Activated naive CD8-positive, alpha-beta T cell treated with anti-CD3 and anti-CD28 coated beads, Interleukin-2, amount 10 ng/mL, durations not matched to agents 7 days and 5 days (primary cell): ENCODE measurements around the gene RPS15A. TPM values are rescaled to one million over a fixed set of nuclear protein-coding genes. Genes with fewer than 3 reads are reported as not detected.

Source experiments
- ATAC-seq: fragments of 150-1000 bp; cut with Tn5 transposase; one replicate; pipeline ENCODE4 v1.10.0; 2021; ENCODE audit warnings: low read depth, moderate library complexity
- POLR2A ChIA-PET: fragments of 350-600 bp; sonication (Branson Sonifier 250); formaldehyde crosslinking; loops from one replicate; lab custom pipeline; 2021; ENCODE audit warnings: antibody characterized with exemption; lab: Charles Lee
- DNase-seq: peaks from one replicate; pipeline ENCODE4 v3.0.0; 2021
- H3K27ac Mint-ChIP-seq: one replicate; pipeline ENCODE4 v1.8.0; 2022; ENCODE audit warnings: mild to moderate bottlenecking, mixed read lengths
- H3K27me3 Mint-ChIP-seq: one replicate; pipeline ENCODE4 v1.8.0; 2022; ENCODE audit warnings: mild to moderate bottlenecking, moderate library complexity, mixed read lengths
- H3K36me3 Mint-ChIP-seq: one replicate; pipeline ENCODE4 v1.8.0; 2021; ENCODE audit warnings: mild to moderate bottlenecking, mixed read lengths
- H3K4me1 Mint-ChIP-seq: one replicate; pipeline ENCODE4 v1.8.0; 2021; ENCODE audit warnings: mixed read lengths
- H3K4me3 Mint-ChIP-seq: one replicate; pipeline ENCODE4 v1.8.0; 2022; ENCODE audit warnings: mild to moderate bottlenecking, moderate library complexity, mixed read lengths
- H3K9me3 Mint-ChIP-seq: one replicate; pipeline ENCODE4 v1.8.0; 2021; ENCODE audit warnings: mixed read lengths
- total RNA-seq, 2 experiments: library from RNA; stranded (reverse); gene quantifications; one replicate each; pipeline ENCODE4 v1.2.3, GENCODE V29; 2021

Gene RPS15A
- total RNA-seq = 1,000 to 10,000 TPM; 1,969 to 2,023 TPM

GRCh38 chr16:18789850-18790706 lies at the start of gene RPS15A:
RPS15A (minus strand) TSS chr16:18790334; CDS start chr16:18789113, 1,221 bp downstream.
- DNase-seq (peak; percentile 86), ATAC-seq (peak; percentile 93)
- no peaks in the 10 kb centered on the region for H3K27me3 Mint-ChIP-seq
- peaks cover 57% of the 10 kb centered on the region for H3K36me3 Mint-ChIP-seq
- POLR2A ChIA-PET = interaction anchor here (0.6 to 11.9 kb wide), 10 partner anchors 12 to 733 kb away, joined by 3 to 214 read pairs (median 4); partner anchors contain the start of genes ARL6IP1, CCP110 and SMG1
- peak within 1 kb of the TSS; percentile 94 for H3K27ac Mint-ChIP-seq
- H3K4me3 Mint-ChIP-seq = peak within 1 kb of the TSS; percentile 96
- H3K4me1 Mint-ChIP-seq = peaks cover 47% of the 10 kb centered on the region
- H3K9me3 Mint-ChIP-seq = no peaks in the 10 kb centered on the region

GRCh38 chr16:18839555-18839954 lies 49.4 kb upstream of the RPS15A start:
- no peak overlapping the region for H3K4me3 Mint-ChIP-seq
- no peaks in the 10 kb centered on the region for H3K27me3 Mint-ChIP-seq
- H3K9me3 Mint-ChIP-seq = no peaks in the 10 kb centered on the region
- H3K36me3 Mint-ChIP-seq = peaks cover 45% of the 10 kb centered on the region
- ATAC-seq = no peak
- H3K4me1 Mint-ChIP-seq = peaks cover 3% of the 10 kb centered on the region
- POLR2A ChIA-PET = no interaction called here
- no peak overlapping the region for H3K27ac Mint-ChIP-seq
- DNase-seq = no peak

GRCh38 chr16:18836702-18837101 lies 46.6 kb upstream of the RPS15A start:
- POLR2A ChIA-PET = interaction anchor here (1.1 kb wide), 1 partner anchor 33 kb away, joined by 3 read pairs; no protein-coding TSS in a partner anchor
- Mint-ChIP-seq H3K9me3 (no peaks in the 10 kb centered on the region), H3K4me3 (no peak overlapping the region), H3K27me3 (no peaks in the 10 kb centered on the region), H3K4me1 (no peaks in the 10 kb centered on the region), H3K36me3 (peaks cover 41% of the 10 kb centered on the region), H3K27ac (no peak overlapping the region)
- DNase-seq (no peak), ATAC-seq (no peak)

- POLR2A ChIA-PET = no interaction called here
- Mint-ChIP-seq H3K36me3 (peaks cover 36% of the 10 kb centered on the region), H3K9me3 (no peaks in the 10 kb centered on the region), H3K27ac (no peak overlapping the region), H3K4me3 (no peak overlapping the region), H3K27me3 (no peaks in the 10 kb centered on the region), H3K4me1 (no peaks in the 10 kb centered on the region)
- no peak for ATAC-seq
- no peak for DNase-seq
Observed at GRCh38 chr16:18834864-18835263, 44.7 kb upstream of the RPS15A start.

GRCh38 chr16:18833707-18834505 lies 43.8 kb upstream of the RPS15A start:
- Mint-ChIP-seq H3K36me3 (peaks cover 38% of the 10 kb centered on the region), H3K4me1 (no peaks in the 10 kb centered on the region), H3K4me3 (no peak overlapping the region), H3K27ac (peak overlapping the region; percentile 4), H3K9me3 (no peaks in the 10 kb centered on the region), H3K27me3 (no peaks in the 10 kb centered on the region)
- no peak for DNase-seq
- no peak for ATAC-seq
- POLR2A ChIA-PET = no interaction called here

- POLR2A ChIA-PET = interaction anchor here (5.8 kb wide), 1 partner anchor 31 kb away, joined by 20 read pairs; the partner anchor contains the start of gene ARL6IP1
- no peak for ATAC-seq
- peaks cover 39% of the 10 kb centered on the region for H3K36me3 Mint-ChIP-seq
- H3K9me3 Mint-ChIP-seq = no peaks in the 10 kb centered on the region
- H3K4me1 Mint-ChIP-seq = peaks cover 2% of the 10 kb centered on the region
- H3K4me3 Mint-ChIP-seq = no peak overlapping the region
- H3K27me3 Mint-ChIP-seq = no peaks in the 10 kb centered on the region
- DNase-seq = no peak
- H3K27ac Mint-ChIP-seq = no peak overlapping the region
Observed at GRCh38 chr16:18832613-18833012, 42.5 kb upstream of the RPS15A start.

GRCh38 chr16:18832006-18832405 lies 41.9 kb upstream of the RPS15A start:
- ATAC-seq (no peak), DNase-seq (no peak)
- Mint-ChIP-seq H3K36me3 (peaks cover 35% of the 10 kb centered on the region), H3K4me1 (peaks cover 2% of the 10 kb centered on the region), H3K27me3 (no peaks in the 10 kb centered on the region), H3K9me3 (no peaks in the 10 kb centered on the region), H3K27ac (no peak overlapping the region), H3K4me3 (no peak overlapping the region)
- POLR2A ChIA-PET = interaction anchor here (5.8 kb wide), 1 partner anchor 31 kb away, joined by 20 read pairs; the partner anchor contains the start of gene ARL6IP1

GRCh38 chr16:18829251-18829650 lies 39.1 kb upstream of the RPS15A start:
- Mint-ChIP-seq H3K9me3 (no peaks in the 10 kb centered on the region), H3K36me3 (peaks cover 19% of the 10 kb centered on the region), H3K27ac (no peak overlapping the region), H3K27me3 (no peaks in the 10 kb centered on the region), H3K4me1 (peaks cover 2% of the 10 kb centered on the region), H3K4me3 (no peak overlapping the region)
- ATAC-seq (no peak), DNase-seq (no peak)
- POLR2A ChIA-PET = interaction anchor here (2.8 to 5.8 kb wide), 2 partner anchors 9 to 28 kb away, joined by 9 to 20 read pairs; partner anchors contain the start of gene ARL6IP1

- DNase-seq = no peak
- H3K36me3 Mint-ChIP-seq = peaks cover 13% of the 10 kb centered on the region
- no peak overlapping the region for H3K4me3 Mint-ChIP-seq
- no peak for ATAC-seq
- H3K27ac Mint-ChIP-seq = peak overlapping the region; percentile 10
- no peaks in the 10 kb centered on the region for H3K27me3 Mint-ChIP-seq
- peaks cover 2% of the 10 kb centered on the region for H3K4me1 Mint-ChIP-seq
- POLR2A ChIA-PET = interaction anchor here (1.9 to 5.8 kb wide), 3 partner anchors 8 to 37 kb away, joined by 7 to 20 read pairs (median 9); partner anchors contain the start of genes ARL6IP1 and RPS15A
- no peaks in the 10 kb centered on the region for H3K9me3 Mint-ChIP-seq
Observed at GRCh38 chr16:18827890-18828289, 37.8 kb upstream of the RPS15A start.

- Mint-ChIP-seq H3K4me3 (no peak overlapping the region), H3K9me3 (no peaks in the 10 kb centered on the region), H3K27me3 (no peaks in the 10 kb centered on the region), H3K4me1 (peaks cover 4% of the 10 kb centered on the region), H3K36me3 (peaks cover 29% of the 10 kb centered on the region), H3K27ac (no peak overlapping the region)
- no peak for ATAC-seq
- DNase-seq = no peak
- POLR2A ChIA-PET = interaction anchor here (1.4 kb wide), 1 partner anchor 15 kb away, joined by 7 read pairs; the partner anchor contains the start of gene ARL6IP1
Observed at GRCh38 chr16:18816286-18816685, 26.2 kb upstream of the RPS15A start.

- POLR2A ChIA-PET = no interaction called here
- Mint-ChIP-seq H3K4me3 (no peak overlapping the region), H3K27me3 (no peaks in the 10 kb centered on the region), H3K36me3 (peaks cover 36% of the 10 kb centered on the region), H3K4me1 (no peaks in the 10 kb centered on the region), H3K9me3 (no peaks in the 10 kb centered on the region), H3K27ac (no peak overlapping the region)
- ATAC-seq (no peak), DNase-seq (no peak)
Observed at GRCh38 chr16:18811925-18812324, 21.8 kb upstream of the RPS15A start.

GRCh38 chr16:18809165-18809564 lies 19.0 kb upstream of the RPS15A start:
- Mint-ChIP-seq H3K4me3 (no peak overlapping the region), H3K9me3 (no peaks in the 10 kb centered on the region), H3K4me1 (peaks cover 7% of the 10 kb centered on the region), H3K27ac (no peak overlapping the region), H3K36me3 (peaks cover 38% of the 10 kb centered on the region), H3K27me3 (no peaks in the 10 kb centered on the region)
- POLR2A ChIA-PET = no interaction called here
- no peak for ATAC-seq
- no peak for DNase-seq

GRCh38 chr16:18805257-18805773 lies 15.2 kb upstream of the RPS15A start:
- DNase-seq (no peak), ATAC-seq (no peak)
- no peaks in the 10 kb centered on the region for H3K9me3 Mint-ChIP-seq
- H3K36me3 Mint-ChIP-seq = peaks cover 31% of the 10 kb centered on the region
- peak overlapping the region; percentile 14 for H3K27ac Mint-ChIP-seq
- H3K4me1 Mint-ChIP-seq = peaks cover 22% of the 10 kb centered on the region
- H3K4me3 Mint-ChIP-seq = no peak overlapping the region
- POLR2A ChIA-PET = interaction anchor here (8.2 kb wide), 1 partner anchor 17 kb away, joined by 214 read pairs; the partner anchor contains the start of gene RPS15A
- H3K27me3 Mint-ChIP-seq = no peaks in the 10 kb centered on the region
